OCI-LY1 (cell line): ENCODE measurements around the gene ZSCAN10.

Source experiments
- CTCF ChIP-seq: fragments of 200-600 bp; sonication (generic), shearing (Covaris generic); IDR thresholded peaks from 2 replicates; pipeline ENCODE4 v1.5.1; 2017; ENCODE audit warnings: mild to moderate bottlenecking, antibody characterized with exemption, low read length, moderate library complexity, mixed read lengths
- EZH2 ChIP-seq: fragments of 200-600 bp; sonication (generic), shearing (Covaris generic); IDR thresholded peaks from 2 replicates; pipeline ENCODE4 v1.8.0; 2017; ENCODE audit warnings: borderline replicate concordance, mixed run types, mild to moderate bottlenecking, antibody characterized with exemption, low read length, moderate library complexity, mixed read lengths

- TF ChIP-seq EZH2: no peak
- TF ChIP-seq CTCF: no peak
Measured at GRCh38 chr16:3063625-3064386, 35.3 kb downstream of the ZSCAN10 start.
